Inflammatory macrophage (primary cell): Measurements from ENCODE around the gene SIGLEC7.
A peak's percentile ranks its signal among the peaks of the same experiment; 100 is the strongest.
"Not testable (repeated sequence)": the region's sequence is repeated elsewhere in the genome, so short reads cannot be mapped to it uniquely, and the experiment has no call there.

Experiments used
- DNase-seq, 2 donors: peaks; one replicate each; pipeline ENCODE4 v3.0.0-alpha.2; 2020 to 2022

Gene SIGLEC7

GRCh38 chr19:51139299-51140014 is 2.6 kb upstream of the SIGLEC7 start:
- DNase-seq, result peak; percentile 89 to 93

- DNase-seq, result peak; percentile 61 to 72
Measured at GRCh38 chr19:51140441-51140840, 1.7 kb upstream of the SIGLEC7 start.

GRCh38 chr19:51141181-51141580 is 920 bp upstream of the SIGLEC7 start:
- no peak for DNase-seq

GRCh38 chr19:51142809-51143475 is 841 bp downstream of the SIGLEC7 start:
- DNase-seq, result not testable (repeated sequence)

GRCh38 chr19:51143486-51143885 is 1.4 kb downstream of the SIGLEC7 start:
- no peak for DNase-seq

GRCh38 chr19:51144482-51145045 is 2.5 kb downstream of the SIGLEC7 start:
- DNase-seq, result no peak

GRCh38 chr19:51145916-51146493 is 3.9 kb downstream of the SIGLEC7 start:
- no peak for DNase-seq

GRCh38 chr19:51146751-51147150 is 4.7 kb downstream of the SIGLEC7 start:
- no peak for DNase-seq

- no peak for DNase-seq
Measured at GRCh38 chr19:51147663-51148062, 5.6 kb downstream of the SIGLEC7 start.

GRCh38 chr19:51148580-51148979 is 6.5 kb downstream of the SIGLEC7 start:
- DNase-seq, result peak; percentile 52 to 74

- no peak for DNase-seq
Measured at GRCh38 chr19:51150627-51151026, 8.5 kb downstream of the SIGLEC7 start.

GRCh38 chr19:51156710-51157109 is 14.6 kb downstream of the SIGLEC7 start:
- no peak for DNase-seq

GRCh38 chr19:51157265-51157664 is 15.2 kb downstream of the SIGLEC7 start:
- no peak for DNase-seq

- DNase-seq, result peak; percentile 80 to 81
Measured at GRCh38 chr19:51158474-51159129, 16.5 kb downstream of the SIGLEC7 start.

GRCh38 chr19:51159656-51160055 is 17.6 kb downstream of the SIGLEC7 start:
- DNase-seq, result no peak

GRCh38 chr19:51161266-51161665 is 19.2 kb downstream of the SIGLEC7 start:
- DNase-seq, result no peak

GRCh38 chr19:51161867-51162496 is 19.9 kb downstream of the SIGLEC7 start:
- no peak for DNase-seq

- no peak for DNase-seq
Measured at GRCh38 chr19:51163257-51163656, 21.2 kb downstream of the SIGLEC7 start.

- no peak for DNase-seq
Measured at GRCh38 chr19:51164215-51164614, 22.1 kb downstream of the SIGLEC7 start.

- peak; percentile 83 to 91 for DNase-seq
Measured at GRCh38 chr19:51166846-51167490, 24.9 kb downstream of the SIGLEC7 start.

- no peak for DNase-seq
Measured at GRCh38 chr19:51168564-51169282, 26.6 kb downstream of the SIGLEC7 start.
